ENCODE results near the gene KRT86. TPM values are rescaled to one million over a fixed set of nuclear protein-coding genes. Genes with fewer than 3 reads are reported as not detected.
A peak's percentile ranks its signal among the peaks of the same experiment; 100 is the strongest.

Gene KRT86
- total RNA-seq, result under 1 TPM in 1 of 2 experiments, not detected in 1; 0.14 TPM

DNA sequence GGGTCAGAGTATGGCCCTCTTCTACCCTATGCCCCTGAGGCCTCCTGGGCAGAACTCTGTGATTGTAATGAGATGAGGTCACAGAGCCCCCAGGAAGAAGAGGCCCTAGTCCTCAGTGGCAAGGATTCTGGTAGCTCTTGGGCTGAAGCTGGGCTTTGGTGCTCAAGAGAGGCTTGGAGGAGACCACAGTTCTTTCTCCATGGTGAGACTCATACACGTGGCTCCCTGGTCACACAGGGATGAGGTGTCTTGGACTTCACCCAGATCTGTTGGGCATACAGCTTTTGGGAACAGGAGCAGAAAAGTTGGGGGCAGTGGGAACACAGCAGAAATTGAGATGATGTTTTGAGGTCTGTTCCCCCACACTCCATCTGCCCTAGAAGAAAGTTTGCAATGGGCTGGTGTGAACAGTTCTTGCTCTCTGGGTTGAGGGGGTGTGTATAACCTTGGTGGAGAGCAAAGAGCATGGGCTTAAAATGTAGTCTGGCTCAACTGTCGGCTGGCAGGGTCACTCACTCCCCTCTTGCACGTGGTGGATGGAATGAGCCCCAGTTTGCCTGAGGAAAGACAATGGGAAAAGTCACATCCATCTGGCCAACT is at the start of gene KRT86:
KRT86 (plus strand) TSS at position 125 of the 600 bp plus-strand sequence. CDS start 27,272 bp downstream, outside the sequence.
- H3K9me3 Mint-ChIP-seq, result no peaks in the 10 kb centered on the region
- H3K4me3 Mint-ChIP-seq, result no peak within 1 kb of the TSS
- POLR2A ChIA-PET, result no interaction called here
- peaks cover 54% of the 10 kb centered on the region for H3K27me3 Mint-ChIP-seq
- ATAC-seq (ENCODE audit: low read depth) (no peak), DNase-seq (no peak)
- no peak within 1 kb of the TSS for H3K27ac Mint-ChIP-seq
- H3K36me3 Mint-ChIP-seq, result no peaks in the 10 kb centered on the region
- peaks cover 5% of the 10 kb centered on the region for H3K4me1 Mint-ChIP-seq

DNA sequence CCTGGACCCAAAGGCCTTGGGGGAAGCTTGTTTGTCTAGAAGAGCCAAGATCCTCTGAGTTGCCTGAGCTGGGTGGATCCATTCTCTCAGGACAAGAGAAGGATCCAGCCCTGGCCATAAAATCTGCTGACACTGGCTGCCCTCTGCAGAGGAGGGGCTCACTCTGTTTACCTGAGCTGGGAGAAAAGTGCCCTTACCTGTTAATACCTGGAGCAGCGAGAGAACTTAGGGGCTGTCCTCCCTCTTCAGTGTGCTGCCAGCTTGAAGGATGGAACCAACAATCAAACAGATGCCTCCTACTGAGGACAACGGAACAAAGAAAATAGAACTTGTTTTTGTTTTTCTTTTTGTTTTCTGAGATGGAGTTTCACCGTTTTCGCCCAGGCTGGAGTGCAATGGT is 48.7 kb upstream of the KRT86 start:
- no peak for DNase-seq
- POLR2A ChIA-PET, result no interaction called here
- Mint-ChIP-seq H3K27ac (no peak overlapping the region), H3K27me3 (peaks cover 76% of the 10 kb centered on the region), H3K9me3 (no peaks in the 10 kb centered on the region), H3K4me3 (no peak overlapping the region), H3K36me3 (no peaks in the 10 kb centered on the region), H3K4me1 (peaks cover 6% of the 10 kb centered on the region)
- no peak for ATAC-seq (ENCODE audit: low read depth)

- H3K4me3 Mint-ChIP-seq, result no peak overlapping the region
- POLR2A ChIA-PET, result no interaction called here
- H3K27me3 Mint-ChIP-seq, result peaks cover 76% of the 10 kb centered on the region
- no peaks in the 10 kb centered on the region for H3K36me3 Mint-ChIP-seq
- peaks cover 6% of the 10 kb centered on the region for H3K4me1 Mint-ChIP-seq
- ATAC-seq (ENCODE audit: low read depth) (no peak), DNase-seq (no peak)
- H3K9me3 Mint-ChIP-seq, result no peaks in the 10 kb centered on the region
- no peak overlapping the region for H3K27ac Mint-ChIP-seq
Observed at GRCh38 chr12:52226446-52226845, 48.0 kb upstream of the KRT86 start.

GRCh38 chr12:52227606-52228166 is 46.8 kb upstream of the KRT86 start:
- no peak overlapping the region for H3K4me3 Mint-ChIP-seq
- POLR2A ChIA-PET, result no interaction called here
- DNase-seq (no peak), ATAC-seq (ENCODE audit: low read depth) (no peak)
- no peak overlapping the region for H3K27ac Mint-ChIP-seq
- no peaks in the 10 kb centered on the region for H3K36me3 Mint-ChIP-seq
- H3K4me1 Mint-ChIP-seq, result no peaks in the 10 kb centered on the region
- H3K9me3 Mint-ChIP-seq, result no peaks in the 10 kb centered on the region
- peaks cover 84% of the 10 kb centered on the region for H3K27me3 Mint-ChIP-seq

GRCh38 chr12:52228366-52228765 is 46.1 kb upstream of the KRT86 start:
- H3K27me3 Mint-ChIP-seq, result peaks cover 83% of the 10 kb centered on the region
- no peak overlapping the region for H3K4me3 Mint-ChIP-seq
- no peak overlapping the region for H3K27ac Mint-ChIP-seq
- DNase-seq (no peak), ATAC-seq (ENCODE audit: low read depth) (no peak)
- no peaks in the 10 kb centered on the region for H3K9me3 Mint-ChIP-seq
- H3K4me1 Mint-ChIP-seq, result no peaks in the 10 kb centered on the region
- no peaks in the 10 kb centered on the region for H3K36me3 Mint-ChIP-seq
- POLR2A ChIA-PET, result no interaction called here

DNA sequence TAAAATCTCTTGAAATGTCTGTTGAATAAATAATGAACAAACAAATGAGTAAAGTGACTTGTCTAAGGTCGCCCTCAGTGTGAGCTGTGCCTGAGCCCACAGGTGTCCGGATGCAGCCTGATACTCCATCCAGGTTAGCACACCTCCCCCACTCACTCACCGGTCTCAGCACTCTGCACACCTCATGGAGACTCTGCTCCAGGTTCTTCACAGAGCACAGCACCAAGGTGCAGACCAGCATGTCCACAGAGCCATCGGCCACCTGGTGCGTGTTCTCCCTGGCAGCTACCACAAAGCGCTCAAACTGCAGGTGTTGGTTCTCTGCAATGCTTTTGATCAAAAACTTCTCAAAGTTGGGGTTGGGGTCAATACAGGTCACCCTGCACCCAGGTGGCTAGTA is 45.5 kb upstream of the KRT86 start:
- Mint-ChIP-seq H3K27ac (no peak overlapping the region), H3K27me3 (peaks cover 84% of the 10 kb centered on the region), H3K9me3 (no peaks in the 10 kb centered on the region), H3K4me1 (no peaks in the 10 kb centered on the region), H3K36me3 (no peaks in the 10 kb centered on the region), H3K4me3 (no peak overlapping the region)
- ATAC-seq (ENCODE audit: low read depth) (no peak), DNase-seq (no peak)
- POLR2A ChIA-PET, result no interaction called here

DNA sequence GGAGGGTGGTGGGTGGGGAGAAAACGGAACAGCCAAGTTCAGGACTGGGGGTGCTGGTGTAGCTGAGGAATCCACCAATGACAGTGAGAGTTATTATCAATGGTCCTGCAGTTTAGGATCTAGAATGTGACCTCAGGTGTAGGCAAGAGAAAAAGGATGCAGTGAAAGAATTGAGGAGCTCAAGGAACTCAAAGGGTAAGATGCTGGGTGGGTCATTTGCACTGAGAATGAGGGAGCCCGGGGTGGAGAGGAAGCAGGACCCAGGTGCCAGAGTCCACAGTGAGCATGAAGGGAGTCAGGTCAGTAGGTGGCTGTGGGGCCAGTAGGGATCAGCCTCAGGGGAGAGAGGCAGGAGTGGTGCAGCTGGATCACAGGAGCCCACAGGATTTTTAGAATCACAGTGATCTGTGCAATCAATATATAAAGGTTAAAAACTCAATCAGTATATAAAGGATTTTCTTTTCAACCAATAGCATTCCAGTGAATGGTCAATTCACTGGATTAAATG is 44.6 kb upstream of the KRT86 start:
- peaks cover 81% of the 10 kb centered on the region for H3K27me3 Mint-ChIP-seq
- no peak overlapping the region for H3K27ac Mint-ChIP-seq
- POLR2A ChIA-PET, result interaction anchor here (0.9 to 1.0 kb wide), 2 partner anchors 13 to 14 kb away, joined by 3 read pairs; no protein-coding TSS in a partner anchor
- DNase-seq (no peak), ATAC-seq (ENCODE audit: low read depth) (no peak)
- no peaks in the 10 kb centered on the region for H3K9me3 Mint-ChIP-seq
- H3K4me1 Mint-ChIP-seq, result peaks cover 5% of the 10 kb centered on the region
- H3K36me3 Mint-ChIP-seq, result no peaks in the 10 kb centered on the region
- H3K4me3 Mint-ChIP-seq, result no peak overlapping the region

GRCh38 chr12:52230364-52231281 is 43.8 kb upstream of the KRT86 start:
- Mint-ChIP-seq H3K4me3 (no peak overlapping the region), H3K9me3 (no peaks in the 10 kb centered on the region), H3K27ac (no peak overlapping the region), H3K27me3 (peaks cover 82% of the 10 kb centered on the region), H3K4me1 (peaks cover 5% of the 10 kb centered on the region), H3K36me3 (no peaks in the 10 kb centered on the region)
- DNase-seq, result no peak
- POLR2A ChIA-PET, result interaction anchor here (1.0 kb wide), 1 partner anchor 13 kb away, joined by 3 read pairs; no protein-coding TSS in a partner anchor
- ATAC-seq (ENCODE audit: low read depth), result no peak

GRCh38 chr12:52231305-52232202 is 42.9 kb upstream of the KRT86 start:
- DNase-seq (no peak), ATAC-seq (ENCODE audit: low read depth) (no peak)
- Mint-ChIP-seq H3K27me3 (peaks cover 79% of the 10 kb centered on the region), H3K4me3 (no peak overlapping the region), H3K27ac (no peak overlapping the region), H3K4me1 (peaks cover 5% of the 10 kb centered on the region), H3K36me3 (no peaks in the 10 kb centered on the region), H3K9me3 (no peaks in the 10 kb centered on the region)
- POLR2A ChIA-PET, result no interaction called here

- H3K27ac Mint-ChIP-seq, result no peak overlapping the region
- H3K4me3 Mint-ChIP-seq, result no peak overlapping the region
- no peaks in the 10 kb centered on the region for H3K36me3 Mint-ChIP-seq
- no peaks in the 10 kb centered on the region for H3K9me3 Mint-ChIP-seq
- POLR2A ChIA-PET, result no interaction called here
- ATAC-seq (ENCODE audit: low read depth) (no peak), DNase-seq (no peak)
- peaks cover 74% of the 10 kb centered on the region for H3K27me3 Mint-ChIP-seq
- peaks cover 5% of the 10 kb centered on the region for H3K4me1 Mint-ChIP-seq
Observed at GRCh38 chr12:52232203-52232673, 42.2 kb upstream of the KRT86 start.

DNA sequence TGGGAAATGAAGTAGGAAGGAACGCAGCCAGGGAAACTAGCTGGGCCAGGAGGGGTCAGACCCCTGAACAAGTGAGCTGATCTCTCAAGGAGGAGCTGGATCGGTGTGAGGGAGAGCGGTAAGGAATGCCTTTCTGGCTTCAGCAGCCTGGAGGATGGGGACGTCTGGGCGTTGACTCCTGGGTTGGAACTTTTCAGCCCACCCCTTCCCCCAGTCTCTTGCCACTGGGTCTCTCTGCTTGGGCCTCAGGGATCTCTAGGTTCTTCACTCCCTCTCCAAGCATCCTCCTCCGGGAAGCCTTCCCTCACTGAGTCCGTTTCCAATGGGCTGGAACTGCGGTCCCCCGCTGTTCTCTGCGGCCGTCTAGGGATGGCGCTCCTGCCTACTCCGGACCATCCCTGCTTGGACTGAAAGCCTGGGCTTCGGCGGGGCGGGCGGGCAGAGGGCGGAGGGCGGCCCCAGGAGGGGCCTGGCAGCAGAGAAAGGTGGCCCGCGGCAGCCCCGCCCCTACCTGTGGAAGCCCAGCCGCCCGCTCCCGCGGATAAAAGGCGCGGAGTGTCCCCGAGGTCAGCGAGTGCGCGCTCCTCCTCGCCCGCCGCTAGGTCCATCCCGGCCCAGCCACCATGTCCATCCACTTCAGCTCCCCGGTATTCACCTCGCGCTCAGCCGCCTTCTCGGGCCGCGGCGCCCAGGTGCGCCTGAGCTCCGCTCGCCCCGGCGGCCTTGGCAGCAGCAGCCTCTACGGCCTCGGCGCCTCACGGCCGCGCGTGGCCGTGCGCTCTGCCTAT is 41.6 kb upstream of the KRT86 start, which contains the start of gene KRT7:
KRT7 (plus strand) TSS at position 570 of the 788 bp plus-strand sequence; CDS start at position 624, 54 bp downstream.
- Mint-ChIP-seq H3K36me3 (no peaks in the 10 kb centered on the region), H3K4me3 (no peak within 1 kb of the TSS), H3K27ac (no peak within 1 kb of the TSS), H3K9me3 (no peaks in the 10 kb centered on the region), H3K4me1 (peaks cover 5% of the 10 kb centered on the region), H3K27me3 (peaks cover 68% of the 10 kb centered on the region)
- POLR2A ChIA-PET, result interaction anchor here (0.6 kb wide), 2 partner anchors 46 to 1752 kb away, joined by 3 read pairs; no protein-coding TSS in a partner anchor
- ATAC-seq (ENCODE audit: low read depth), result no peak
- peak; percentile 27 for DNase-seq

All from activated naive CD8-positive, alpha-beta T cell treated with anti-CD3 and anti-CD28 coated beads, Interleukin-2, amount 10 ng/mL, durations not matched to agents 7 days and 5 days (primary cell).